ENCODE measurements around the gene PHB1. TPM values are rescaled to one million over a fixed set of nuclear protein-coding genes. Genes with fewer than 3 reads are reported as not detected.

The PHB1 gene
- total RNA-seq, 1 experiment from 2014 or later, result 325 TPM

- no CpG with 5 or more reads among the region's 5 CpGs for WGBS (ENCODE audit: extremely low coverage, insufficient read length, low lambda C conversion rate)
- no peaks in the 10 kb centered on the region; a peak in 1 of 5 replicates for H3K9me3 Mint-ChIP-seq
- no peak overlapping the region for H3K4me2 ChIP-seq (ENCODE audit: insufficient read depth, insufficient read length, low read length)
Measured at GRCh38 chr17:49454050-49454449, 39.4 kb upstream of the PHB1 start.

More at GRCh38 chr17:49454050-49454449, 39.4 kb upstream of the PHB1 start:
- Histone ChIP-seq H3K79me1 (ENCODE audit: insufficient read depth, low read depth, low read length, poor library complexity, severe bottlenecking) (no peaks in the 10 kb centered on the region), H3K9ac (ENCODE audit: extremely low read depth, insufficient read length, low read length) (no peak overlapping the region), H3K27me3 (ENCODE audit: insufficient read depth, low read length) (no peaks in the 10 kb centered on the region; the same call in 1 of the 2 replicates), H2BK5ac (ENCODE audit: insufficient read length, low read length) (no peak overlapping the region), H3K18ac (ENCODE audit: insufficient read length, low read depth, low read length) (no peak overlapping the region), H3K4me1 (ENCODE audit: insufficient read depth, low read length) (peaks cover 4% of the 10 kb centered on the region; the same call in 1 of the 2 replicates), H3K27ac (ENCODE audit: insufficient read length, low read depth, low read length) (no peak overlapping the region), H3K56ac (ENCODE audit: insufficient read length, low read depth, low read length) (no peak overlapping the region), H3K23me2 (ENCODE audit: insufficient read length, low read depth, low read length, poor library complexity, severe bottlenecking) (no peaks in the 10 kb centered on the region), H2BK12ac (ENCODE audit: insufficient read length, low read depth, low read length) (no peak overlapping the region), H2BK20ac (ENCODE audit: low read depth, low read length, poor library complexity, severe bottlenecking) (no peak overlapping the region), H3K79me2 (ENCODE audit: insufficient read depth, low read length) (no peaks in the 10 kb centered on the region), H4K91ac (ENCODE audit: insufficient read length, low read depth, low read length) (no peak overlapping the region), H4K8ac (replicated peaks; ENCODE audit: insufficient read length, low read depth, low read length) (no peak overlapping the region), H3T11ph (ENCODE audit: low read length) (no peak overlapping the region), H3K9me3 (ENCODE audit: control insufficient read depth, low read depth, low read length) (no peaks in the 10 kb centered on the region), H2BK15ac (ENCODE audit: low read depth, low read length) (no peak overlapping the region), H2BK120ac (ENCODE audit: low read depth, low read length, poor library complexity, severe bottlenecking) (no peak overlapping the region), H2AFZ (ENCODE audit: low read length) (no peak overlapping the region), H3K4ac (ENCODE audit: low read depth, low read length) (no peak overlapping the region), H4K5ac (ENCODE audit: insufficient read length, low read depth, low read length) (no peak overlapping the region), H3K14ac (ENCODE audit: insufficient read depth, low read length) (no peak overlapping the region), H2AK5ac (ENCODE audit: insufficient read length, low read length) (no peak overlapping the region), H4K20me1 (ENCODE audit: control insufficient read depth, insufficient read depth, insufficient read length) (no peaks in the 10 kb centered on the region), H3K23ac (ENCODE audit: insufficient read length, low read depth, low read length) (no peak overlapping the region)
- H3K36me3 Mint-ChIP-seq (ENCODE audit: insufficient read depth in 1 of 3, low read depth in 3 of 3), result no peaks in the 10 kb centered on the region
- no peak overlapping the region; a peak in 1 of 7 replicates for H3K27ac Mint-ChIP-seq
- H3K4me1 Mint-ChIP-seq, result peaks cover 34 to 39% of the 10 kb centered on the region in 2 experiments
- TF ChIP-seq CTCF (conservative IDR thresholded peaks at IDR 0.05), result no peak
- no peak overlapping the region for H3K4me3 Mint-ChIP-seq
- DNase-seq, result no peak
- peaks cover 9% of the 10 kb centered on the region for H3K27me3 Mint-ChIP-seq (ENCODE audit: low read depth)

Measured in H9 (cell line).